Epidermal melanocyte (primary cell): Measurements from ENCODE around the gene CEBPB.
A peak's percentile ranks its signal among the peaks of the same experiment; 100 is the strongest.
"Not testable (repeated sequence)": the region's sequence is repeated elsewhere in the genome, so short reads cannot be mapped to it uniquely, and the experiment has no call there.

Experiments
- DNase-seq: peaks from one replicate; pipeline ENCODE4 v3.0.0; 2011; ENCODE audit warnings: low spot score; ENCODE audit not compliant: insufficient read length

The CEBPB gene

GRCh38 chr20:50169329-50169823 is 21.3 kb upstream of the CEBPB start:
- DNase-seq = no peak

GRCh38 chr20:50170549-50171220 is 19.9 kb upstream of the CEBPB start:
- no peak for DNase-seq

- DNase-seq = peak; percentile 69
Observed at GRCh38 chr20:50172347-50173013, 18.1 kb upstream of the CEBPB start.

DNA sequence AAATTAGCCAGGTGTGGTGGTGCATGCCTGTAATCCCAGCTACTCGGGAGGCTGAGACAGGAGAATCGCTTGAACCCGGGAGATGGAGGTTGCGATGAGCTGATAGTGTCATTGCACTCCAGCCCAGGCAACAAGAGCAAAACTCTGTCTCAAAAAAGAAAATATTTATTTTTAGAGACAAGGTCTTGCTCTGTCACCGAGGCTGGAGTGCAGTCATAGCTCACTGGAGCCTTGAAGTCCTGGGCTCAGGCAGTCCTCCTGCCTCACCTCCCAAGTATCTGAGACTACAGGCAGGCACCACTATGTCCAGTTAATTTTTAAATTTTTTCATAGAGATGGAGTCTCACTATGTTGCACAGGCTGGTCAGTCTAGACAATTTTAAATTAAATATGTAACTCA is 16.2 kb upstream of the CEBPB start:
- DNase-seq = no peak

GRCh38 chr20:50175938-50176933 is 14.4 kb upstream of the CEBPB start:
- DNase-seq = no peak

DNA sequence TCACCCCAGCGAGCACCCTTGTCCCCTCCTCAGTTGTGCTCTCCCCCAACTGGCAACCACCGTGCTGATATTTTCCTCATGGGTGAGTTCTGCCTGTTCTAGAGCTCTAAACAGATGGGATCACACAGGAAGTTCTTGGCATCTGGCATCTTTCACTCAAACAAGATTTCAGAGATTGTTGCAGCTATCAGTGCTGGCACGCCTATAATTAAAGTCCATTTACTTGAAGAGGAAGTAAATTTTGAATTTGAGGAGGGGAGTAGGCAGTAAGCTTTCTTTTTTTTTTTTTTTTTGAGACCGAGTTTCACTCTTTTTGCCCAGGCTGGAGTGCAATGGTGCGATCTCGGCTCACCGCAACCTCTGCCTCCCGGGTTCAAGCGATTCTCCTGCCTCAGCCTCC is 12.0 kb upstream of the CEBPB start:
- not testable (repeated sequence) for DNase-seq

- DNase-seq = no peak
Observed at GRCh38 chr20:50181344-50181743, 9.3 kb upstream of the CEBPB start.

DNA sequence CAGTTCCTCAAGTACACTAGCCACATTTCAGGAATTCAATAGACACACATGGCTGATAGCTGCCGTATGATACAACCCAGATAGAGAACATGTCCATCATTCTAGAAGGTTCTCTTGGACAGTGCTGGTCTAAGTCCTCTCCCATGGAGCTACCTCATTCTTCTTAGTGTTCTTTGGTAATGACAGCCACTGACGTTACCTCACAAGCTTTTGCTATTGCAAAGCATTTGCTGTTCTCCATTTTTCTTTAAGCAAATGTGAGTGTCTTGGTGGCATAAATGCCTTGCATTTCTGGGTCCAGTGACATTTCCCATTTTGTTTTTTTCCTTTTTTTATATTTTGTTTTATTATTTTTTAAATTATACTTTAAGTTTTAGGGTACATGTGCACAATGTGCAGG is 8.3 kb upstream of the CEBPB start:
- no peak for DNase-seq

DNA sequence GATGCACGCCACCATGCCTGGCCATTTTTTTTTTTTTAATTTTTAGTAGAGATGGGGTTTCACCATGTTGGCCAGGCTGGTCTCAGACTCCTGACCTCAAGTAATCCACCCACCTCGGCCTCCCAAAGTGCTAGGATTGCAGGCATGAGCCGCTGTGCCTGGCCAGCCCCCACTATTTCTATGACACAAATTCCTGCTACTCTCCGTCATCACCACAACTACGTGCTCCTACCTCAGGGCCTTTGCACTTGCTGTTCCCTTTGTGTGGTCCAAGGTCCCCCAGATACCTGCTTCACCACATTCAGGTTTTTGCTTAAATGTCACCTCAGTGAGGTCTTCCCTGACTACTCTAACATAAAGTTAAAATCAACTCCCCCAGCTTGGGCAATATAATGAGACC is 5.2 kb upstream of the CEBPB start:
- no peak for DNase-seq

- DNase-seq = peak; percentile 79
Observed at GRCh38 chr20:50186151-50186885, 4.3 kb upstream of the CEBPB start.

DNA sequence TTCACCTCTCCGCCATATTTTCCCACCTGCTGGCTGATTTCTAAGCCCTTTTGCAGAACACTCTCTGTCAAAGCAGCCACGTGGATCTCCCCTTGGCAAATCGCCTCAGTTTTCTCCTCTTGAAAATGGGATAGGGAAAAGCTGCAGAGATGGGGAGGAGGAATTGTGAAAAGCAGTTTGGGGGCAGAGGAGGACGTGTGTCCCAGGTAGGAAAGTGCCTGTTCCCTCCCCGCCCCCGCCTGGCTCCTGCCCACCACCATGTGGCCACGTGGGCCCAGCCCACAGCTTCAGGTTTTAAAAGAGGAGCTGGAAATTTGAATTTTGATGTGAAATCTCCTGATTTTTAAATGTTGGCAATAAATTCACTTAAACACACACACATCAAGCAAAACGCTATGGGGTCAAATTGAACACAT is 3.6 kb upstream of the CEBPB start:
- no peak for DNase-seq

DNA sequence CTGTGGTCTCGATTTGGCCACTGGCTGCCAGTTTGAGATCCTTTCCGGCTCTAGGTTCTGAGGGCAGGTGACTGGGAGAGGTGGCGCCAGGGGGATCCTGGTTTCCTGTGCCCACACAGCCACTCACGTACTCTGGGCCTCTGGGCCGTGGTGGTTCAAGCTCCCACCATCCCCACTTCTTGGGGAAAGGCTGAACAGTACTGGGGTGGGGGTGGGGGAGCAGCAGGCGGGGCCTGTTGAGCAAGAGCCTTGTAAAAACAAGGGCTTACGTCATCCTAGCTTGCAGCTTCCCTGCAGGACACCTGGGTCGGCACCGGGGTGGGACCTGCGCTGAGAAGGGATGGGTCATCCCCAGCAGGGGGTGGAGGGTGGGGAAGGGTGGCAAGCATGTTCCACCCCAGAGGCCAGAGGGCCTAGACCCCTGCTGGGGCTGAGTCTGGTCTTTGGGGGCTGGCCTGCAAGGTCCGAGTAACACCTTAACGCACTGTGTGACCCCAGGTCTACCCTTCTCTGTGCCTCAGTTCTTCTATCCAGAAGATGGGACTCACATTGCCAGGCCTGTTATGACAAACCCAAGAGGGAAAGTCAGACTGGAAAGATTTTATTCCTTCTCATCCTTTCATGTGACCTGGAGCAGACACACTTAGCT is 3.1 kb upstream of the CEBPB start:
- DNase-seq = no peak

DNA sequence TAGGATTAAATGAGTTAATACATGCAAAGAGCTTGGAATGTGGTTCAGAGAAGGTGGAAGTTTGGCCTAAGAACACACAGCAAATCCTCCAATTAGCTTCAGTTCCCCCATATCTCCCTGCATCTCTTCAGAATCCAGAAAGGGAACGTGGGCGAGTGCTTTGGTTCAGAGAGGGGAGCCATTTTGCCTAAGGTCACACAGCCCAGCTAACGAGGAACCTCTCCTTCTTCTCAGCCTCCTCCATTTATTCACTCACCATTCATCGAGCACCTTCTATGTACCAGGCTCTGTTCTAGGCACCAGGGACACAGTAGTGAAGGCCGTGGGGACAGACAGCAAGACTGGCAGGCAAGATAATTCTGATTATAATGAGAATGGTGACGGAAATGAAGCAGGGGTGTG is 2.3 kb upstream of the CEBPB start:
- no peak for DNase-seq

GRCh38 chr20:50188879-50189680 is 1.6 kb upstream of the CEBPB start:
- DNase-seq = no peak

- DNase-seq = no peak
Observed at GRCh38 chr20:50189681-50190250, 864 bp upstream of the CEBPB start.

GRCh38 chr20:50191065-50191543 is 474 bp downstream of the CEBPB start:
- DNase-seq = no peak

DNA sequence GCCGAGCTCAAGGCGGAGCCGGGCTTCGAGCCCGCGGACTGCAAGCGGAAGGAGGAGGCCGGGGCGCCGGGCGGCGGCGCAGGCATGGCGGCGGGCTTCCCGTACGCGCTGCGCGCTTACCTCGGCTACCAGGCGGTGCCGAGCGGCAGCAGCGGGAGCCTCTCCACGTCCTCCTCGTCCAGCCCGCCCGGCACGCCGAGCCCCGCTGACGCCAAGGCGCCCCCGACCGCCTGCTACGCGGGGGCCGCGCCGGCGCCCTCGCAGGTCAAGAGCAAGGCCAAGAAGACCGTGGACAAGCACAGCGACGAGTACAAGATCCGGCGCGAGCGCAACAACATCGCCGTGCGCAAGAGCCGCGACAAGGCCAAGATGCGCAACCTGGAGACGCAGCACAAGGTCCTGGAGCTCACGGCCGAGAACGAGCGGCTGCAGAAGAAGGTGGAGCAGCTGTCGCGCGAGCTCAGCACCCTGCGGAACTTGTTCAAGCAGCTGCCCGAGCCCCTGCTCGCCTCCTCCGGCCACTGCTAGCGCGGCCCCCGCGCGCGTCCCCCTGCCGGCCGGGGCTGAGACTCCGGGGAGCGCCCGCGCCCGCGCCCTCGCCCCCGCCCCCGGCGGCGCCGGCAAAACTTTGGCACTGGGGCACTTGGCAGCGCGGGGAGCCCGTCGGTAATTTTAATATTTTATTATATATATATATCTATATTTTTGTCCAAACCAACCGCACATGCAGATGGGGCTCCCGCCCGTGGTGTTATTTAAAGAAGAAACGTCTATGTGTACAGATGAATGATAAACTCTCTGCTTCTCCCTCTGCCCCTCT is 1.1 kb downstream of the CEBPB start:
- DNase-seq = no peak
